Measurements from ENCODE around the gene CYP2S1. TPM values are rescaled to one million over a fixed set of nuclear protein-coding genes. Genes with fewer than 3 reads are reported as not detected.
A peak's percentile ranks its signal among the peaks of the same experiment; 100 is the strongest.

The CYP2S1 gene
- total RNA-seq, 1 donor from 2014 or later = 11.1 TPM

DNA sequence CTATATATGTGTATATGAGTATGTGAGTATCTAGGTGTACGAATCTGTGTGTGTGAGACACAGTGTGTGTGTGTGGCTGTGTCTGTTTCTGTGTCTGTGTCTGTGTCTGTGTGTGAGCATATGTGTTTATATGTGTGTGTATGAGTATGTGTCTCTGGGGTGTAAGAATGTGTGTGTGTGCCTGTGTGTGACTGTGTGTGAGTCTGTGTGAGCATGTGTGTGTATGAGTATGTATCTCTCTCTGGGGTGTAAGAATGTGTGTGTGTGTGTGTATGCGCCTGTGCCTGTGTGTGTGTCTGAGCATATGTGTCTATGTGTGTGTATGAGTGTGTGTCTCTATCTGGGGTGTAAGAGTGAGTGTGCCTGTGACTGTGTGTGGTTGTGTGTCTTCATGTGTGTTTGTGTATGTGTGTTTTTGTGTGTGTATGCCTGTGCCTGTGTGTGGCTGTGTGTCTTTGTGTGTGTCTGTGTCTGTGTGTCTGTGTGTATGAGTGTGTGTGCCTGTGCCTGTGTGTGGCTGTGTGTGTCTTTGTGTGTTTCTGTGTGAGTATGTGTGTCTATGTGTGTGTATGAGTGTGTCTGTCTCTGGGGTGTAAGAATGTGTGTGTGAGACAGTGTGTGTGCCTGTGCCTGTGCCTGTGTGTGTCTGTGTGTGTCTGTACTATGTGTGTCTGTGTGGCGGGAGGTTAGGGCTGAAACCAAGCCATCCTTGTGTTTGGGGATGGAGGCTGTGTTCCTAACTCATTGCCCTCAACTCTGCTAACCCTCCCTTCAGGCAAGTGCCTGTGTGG lies 37.2 kb downstream of the CYP2S1 start:
- no peaks in the 10 kb centered on the region for H3K27me3 ChIP-seq (ENCODE audit: insufficient read depth, low read length)
- Mint-ChIP-seq H3K9me3 (ENCODE audit: unreplicated experiment) (no peaks in the 10 kb centered on the region), H3K27ac (ENCODE audit: unreplicated experiment) (no peak overlapping the region), H3K36me3 (ENCODE audit: low read depth, unreplicated experiment) (peaks cover 24% of the 10 kb centered on the region), H3K4me1 (ENCODE audit: low read depth, unreplicated experiment) (peaks cover 17% of the 10 kb centered on the region), H3K4me3 (ENCODE audit: unreplicated experiment) (no peak overlapping the region), H3K27me3 (ENCODE audit: low read depth, unreplicated experiment) (no peaks in the 10 kb centered on the region)
- FAIRE-seq (no peak), DNase-seq (ENCODE audit: low read depth) (no peak)
- H3K9me3 ChIP-seq (ENCODE audit: insufficient read depth, low read depth, low read length) = no peaks in the 10 kb centered on the region
- peaks cover 44% of the 10 kb centered on the region for H3K79me2 ChIP-seq (ENCODE audit: insufficient read depth, low read length)
- no peak overlapping the region for H2AFZ ChIP-seq (ENCODE audit: low read depth, low read length)
- peak overlapping the region; percentile 34 for H3K9ac ChIP-seq (ENCODE audit: low read length)
- H3K4me3 ChIP-seq (ENCODE audit: insufficient read depth, low read depth, low read length) = no peak overlapping the region
- no peak overlapping the region for H3K27ac ChIP-seq (ENCODE audit: low read depth, low read length)
- H3K4me1 ChIP-seq (ENCODE audit: insufficient read depth, low read length) = peaks cover 20% of the 10 kb centered on the region
- peaks cover 36% of the 10 kb centered on the region for H3K36me3 ChIP-seq (ENCODE audit: insufficient read depth, low read length)
- peaks cover 26% of the 10 kb centered on the region for H4K20me1 ChIP-seq (ENCODE audit: insufficient read depth, low read length)
- TF ChIP-seq EZH2 (IDR thresholded peaks at IDR 0.05; ENCODE audit: insufficient read depth, low read length) = no peak
- TF ChIP-seq CTCF (IDR thresholded peaks at IDR 0.05; ENCODE audit: insufficient read depth, low read depth, low read length) = no peak
- no peak overlapping the region for H3K4me2 ChIP-seq (ENCODE audit: low read length)

DNA sequence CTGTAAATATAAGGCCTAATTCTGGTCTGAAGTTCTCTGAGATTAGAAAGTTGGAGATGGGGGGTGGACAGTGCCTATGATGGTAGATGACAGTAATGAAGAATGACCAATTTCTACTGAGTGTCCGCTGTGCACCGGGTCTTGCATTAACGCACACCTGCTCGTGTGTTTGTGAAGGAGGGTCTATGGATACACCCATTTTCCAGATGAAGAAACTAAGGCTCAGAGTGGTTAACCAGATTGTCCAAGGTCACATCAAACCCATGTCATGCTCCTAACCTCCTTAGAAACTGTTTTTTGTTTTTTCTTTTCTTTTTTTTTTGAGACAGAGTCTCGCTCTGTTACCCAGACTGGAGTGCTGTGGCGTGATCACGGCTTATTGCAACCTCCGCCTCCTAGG lies 39.7 kb downstream of the CYP2S1 start:
- Mint-ChIP-seq H3K27ac (ENCODE audit: unreplicated experiment) (no peak overlapping the region), H3K36me3 (ENCODE audit: low read depth, unreplicated experiment) (peaks cover 16% of the 10 kb centered on the region), H3K9me3 (ENCODE audit: unreplicated experiment) (no peaks in the 10 kb centered on the region), H3K4me3 (ENCODE audit: unreplicated experiment) (no peak overlapping the region), H3K4me1 (ENCODE audit: low read depth, unreplicated experiment) (peaks cover 3% of the 10 kb centered on the region), H3K27me3 (ENCODE audit: low read depth, unreplicated experiment) (no peaks in the 10 kb centered on the region)
- Histone ChIP-seq H4K20me1 (ENCODE audit: insufficient read depth, low read length) (peaks cover 30% of the 10 kb centered on the region), H3K9ac (ENCODE audit: low read length) (no peak overlapping the region), H3K36me3 (ENCODE audit: insufficient read depth, low read length) (peaks cover 51% of the 10 kb centered on the region), H3K79me2 (ENCODE audit: insufficient read depth, low read length) (peaks cover 43% of the 10 kb centered on the region), H3K27me3 (ENCODE audit: insufficient read depth, low read length) (no peaks in the 10 kb centered on the region), H3K4me1 (ENCODE audit: insufficient read depth, low read length) (peaks cover 5% of the 10 kb centered on the region), H3K4me2 (ENCODE audit: low read length) (no peak overlapping the region), H3K27ac (ENCODE audit: low read depth, low read length) (no peak overlapping the region), H2AFZ (ENCODE audit: low read depth, low read length) (no peak overlapping the region), H3K4me3 (ENCODE audit: insufficient read depth, low read depth, low read length) (no peak overlapping the region), H3K9me3 (ENCODE audit: insufficient read depth, low read depth, low read length) (no peaks in the 10 kb centered on the region)
- no peak for FAIRE-seq
- DNase-seq (ENCODE audit: low read depth) = no peak
- TF ChIP-seq CTCF (IDR thresholded peaks at IDR 0.05; ENCODE audit: insufficient read depth, low read depth, low read length) = no peak
- no peak for TF ChIP-seq EZH2 (IDR thresholded peaks at IDR 0.05; ENCODE audit: insufficient read depth, low read length)

DNA sequence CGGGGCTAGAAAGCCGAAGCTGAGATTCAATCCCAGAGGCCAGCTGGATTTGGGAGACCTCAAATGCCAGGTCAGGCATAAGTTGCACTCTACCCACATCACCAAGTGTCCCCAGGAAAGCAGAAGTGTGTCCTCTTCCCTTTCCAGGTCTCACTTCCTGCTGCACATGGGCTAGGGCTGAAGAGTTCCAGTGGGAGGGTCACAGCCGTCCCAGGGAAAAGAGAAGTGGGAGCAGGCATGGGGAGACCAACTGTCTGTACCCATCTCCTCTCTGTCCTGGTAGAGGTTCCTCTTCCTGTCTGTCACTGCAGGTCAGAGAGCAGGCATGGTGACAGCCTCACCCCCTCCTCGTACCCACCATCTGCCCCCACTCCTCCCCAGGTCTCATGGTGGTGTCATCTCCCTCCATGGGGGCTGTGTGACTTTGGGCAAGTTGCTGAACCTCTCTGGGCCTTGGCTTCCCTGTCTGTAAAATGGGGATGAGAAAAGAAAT lies 40.8 kb downstream of the CYP2S1 start:
- Mint-ChIP-seq H3K36me3 (ENCODE audit: low read depth, unreplicated experiment) (peaks cover 15% of the 10 kb centered on the region), H3K27me3 (ENCODE audit: low read depth, unreplicated experiment) (no peaks in the 10 kb centered on the region), H3K4me1 (ENCODE audit: low read depth, unreplicated experiment) (no peaks in the 10 kb centered on the region), H3K27ac (ENCODE audit: unreplicated experiment) (no peak overlapping the region), H3K4me3 (ENCODE audit: unreplicated experiment) (no peak overlapping the region), H3K9me3 (ENCODE audit: unreplicated experiment) (no peaks in the 10 kb centered on the region)
- Histone ChIP-seq H3K27ac (ENCODE audit: low read depth, low read length) (no peak overlapping the region), H3K4me2 (ENCODE audit: low read length) (no peak overlapping the region), H3K9me3 (ENCODE audit: insufficient read depth, low read depth, low read length) (no peaks in the 10 kb centered on the region), H2AFZ (ENCODE audit: low read depth, low read length) (no peak overlapping the region), H3K4me3 (ENCODE audit: insufficient read depth, low read depth, low read length) (no peak overlapping the region), H3K9ac (ENCODE audit: low read length) (no peak overlapping the region), H4K20me1 (ENCODE audit: insufficient read depth, low read length) (peaks cover 30% of the 10 kb centered on the region), H3K27me3 (ENCODE audit: insufficient read depth, low read length) (no peaks in the 10 kb centered on the region), H3K79me2 (ENCODE audit: insufficient read depth, low read length) (peaks cover 40% of the 10 kb centered on the region), H3K36me3 (ENCODE audit: insufficient read depth, low read length) (peaks cover 58% of the 10 kb centered on the region), H3K4me1 (ENCODE audit: insufficient read depth, low read length) (peaks cover 5% of the 10 kb centered on the region)
- FAIRE-seq (no peak), DNase-seq (ENCODE audit: low read depth) (no peak)
- no peak for TF ChIP-seq CTCF (IDR thresholded peaks at IDR 0.05; ENCODE audit: insufficient read depth, low read depth, low read length)
- no peak for TF ChIP-seq EZH2 (IDR thresholded peaks at IDR 0.05; ENCODE audit: insufficient read depth, low read length)
